K562 (cell line): Measurements from ENCODE around the gene ZNF333. TPM values are rescaled to one million over a fixed set of nuclear protein-coding genes. Genes with fewer than 3 reads are reported as not detected.

Experiments
- ARID1B ChIP-seq: fragments of 450-650 bp; IDR thresholded peaks from 2 replicates; pipeline ENCODE4 v1.6.1; 2016; ENCODE audit warnings: antibody characterized with exemption, mild to moderate bottlenecking, inconsistent platforms
- ATF3 ChIP-seq, 2 experiments: fragments of 450-650 bp in 1 of 2; sonication (generic) in 1 of 2; formaldehyde crosslinking in 1 of 2; IDR thresholded peaks in 1 of 2; conservative IDR thresholded peaks in 1 of 2; 2 replicates each; pipeline versions ENCODE4 v1.6.1 to v1.8.1; 2016 to 2023; ENCODE audit warnings: mild to moderate bottlenecking in 2 of 2, moderate library complexity in 2 of 2, inconsistent platforms in 1 of 2, missing genetic modification reagents in 1 of 2
- BACH1 ChIP-seq: fragments of 200-800 bp; sonication (Bioruptor generic); IDR thresholded peaks from 2 replicates; pipeline ENCODE4 v1.6.1; 2016; ENCODE audit warnings: missing genetic modification characterization, missing compliant biosample characterization
- BCL6 ChIP-seq: fragments of 250-450 bp; sonication (Bioruptor Pico); IDR thresholded peaks from 2 replicates; pipeline ENCODE4 v1.4.0; 2020
- CEBPG ChIP-seq, 3 experiments: fragments of 200-800 bp in 1 of 3; sonication (Bioruptor generic) in 1 of 3; sonication (generic) in 1 of 3; formaldehyde crosslinking in 1 of 3; IDR thresholded peaks in 2 of 3; conservative IDR thresholded peaks in 1 of 3; 2 replicates each; pipeline versions ENCODE4 v1.6.1 to v1.8.0; 2016 to 2022; ENCODE audit warnings: missing compliant biosample characterization in 2 of 3, missing genetic modification characterization in 2 of 3, mild to moderate bottlenecking in 1 of 3, missing genetic modification reagents in 1 of 3
- CHD2 ChIP-seq: IDR thresholded peaks from 2 replicates; pipeline ENCODE4 v1.6.1; 2011; ENCODE audit warnings: low read depth, low read length
- DLX4 ChIP-seq: fragments of 250-450 bp; sonication (Bioruptor Pico); IDR thresholded peaks from 2 replicates; pipeline ENCODE4 v1.6.1; 2021; ENCODE audit warnings: mild to moderate bottlenecking
- FOXJ2 ChIP-seq: fragments of 200-800 bp; sonication (Bioruptor generic); IDR thresholded peaks from 2 replicates; pipeline ENCODE4 v1.6.1; 2016; ENCODE audit warnings: missing genetic modification characterization, missing compliant biosample characterization
- HMBOX1 ChIP-seq: sonication (generic); IDR thresholded peaks from 2 replicates; pipeline ENCODE4 v1.6.1; 2016
- HNRNPH1 ChIP-seq: fragments of 200-400 bp; formaldehyde crosslinking; optimal IDR thresholded peaks from 2 replicates; pipeline ENCODE3; 2017; ENCODE audit warnings: low read depth, mild to moderate bottlenecking, low read length, moderate library complexity
- KDM1A ChIP-seq, 2 experiments: fragments of 450-650 bp; IDR thresholded peaks; 2 replicates each; pipeline ENCODE4 v1.6.1; 2016; ENCODE audit warnings: mild to moderate bottlenecking in 2 of 2
- MTA1 ChIP-seq: fragments of 450-650 bp; IDR thresholded peaks from 2 replicates; pipeline ENCODE4 v1.6.1; 2017; ENCODE audit warnings: borderline replicate concordance
- NFE2 ChIP-seq: IDR thresholded peaks from 2 replicates; pipeline ENCODE4 v1.6.1; 2014; ENCODE audit warnings: antibody characterized with exemption, low read depth
- PKNOX1 ChIP-seq: fragments of 450-650 bp; IDR thresholded peaks from 2 replicates; pipeline ENCODE4 v1.6.1; 2016
- POLR2H ChIP-seq: IDR thresholded peaks from 2 replicates; pipeline ENCODE4 v1.6.1; 2016; ENCODE audit warnings: missing genetic modification characterization, low read depth, mild to moderate bottlenecking, control low read depth, missing compliant biosample characterization, moderate library complexity
- RHOXF2B ChIP-seq: fragments of 250-450 bp; sonication (Bioruptor Pico); conservative IDR thresholded peaks from 2 replicates; pipeline ENCODE4 v1.5.1; 2021
- SMC3 ChIP-seq: conservative IDR thresholded peaks from 2 replicates; pipeline ENCODE4 v1.6.1; 2011; ENCODE audit warnings: low read depth, low read length, improper control_type of control experiment; ENCODE audit not compliant: insufficient read depth
- TRIM24 ChIP-seq, 2 experiments: fragments of 450-650 bp; IDR thresholded peaks; 2 replicates each; pipeline ENCODE4 v1.6.1; 2016
- ZMIZ1 ChIP-seq, 2 experiments: fragments of 150-350 bp in 1 of 2; IDR thresholded peaks; 2 replicates each; pipeline ENCODE4 v1.6.1; 2012 to 2016; ENCODE audit warnings: low read depth in 2 of 2, low read length in 2 of 2, mild to moderate bottlenecking in 1 of 2, moderate library complexity in 1 of 2
- ZNF134 ChIP-seq: fragments of 250-450 bp; sonication (Bioruptor Pico); conservative IDR thresholded peaks from 2 replicates; pipeline ENCODE4 v1.4.0; 2020
- ZNF57 ChIP-seq: fragments of 450-650 bp; formaldehyde crosslinking; IDR thresholded peaks from 2 replicates; pipeline ENCODE4 v1.4.0; 2020; ENCODE audit warnings: mild to moderate bottlenecking, moderate library complexity
- polyA plus RNA-seq, 8 experiments: library from polyadenylated mRNA; depleted of rRNA in 4 of 8; stranded (reverse) in 5 of 8; unstranded in 3 of 8; fragments of >200 nt; fragmentation: Nextera tagmentation in 2 of 8; fragmentation: Illumina TruSeq in 1 of 8; extraction: Ambion mirVana in 2 of 8; extraction: Trizol in 1 of 8; gene quantifications; 2 replicates each; pipeline versions ENCODE4 v1.2.1 to v1.2.3, GENCODE V29; 2011 to 2014; ENCODE audit warnings: inconsistent platforms in 1 of 8, missing spikeins in 1 of 8
- total RNA-seq, 7 experiments: library from RNA; depleted of rRNA in 6 of 7; stranded (reverse); fragments of >200 nt in 6 of 7; fragmentation: Illumina TruSeq in 2 of 7; extraction: Trizol in 2 of 7; gene quantifications; 2 replicates each; pipeline versions ENCODE4 v1.2.1 to v1.2.3, GENCODE V29; 2011 to 2021; ENCODE audit warnings: low replicate concordance in 1 of 7

ZNF333 gene
- total and polyA plus RNA-seq, 9 of the 15 experiments (the other 6 are each of a cell fraction or from before 2014, with no cell fraction given), result 2.8 to 10.3 (median 6.3) TPM

GRCh38 chr19:14782626-14783409, 93.0 kb downstream of the ZNF333 start (continued):
- no peak for TF ChIP-seq ZMIZ1 (IDR thresholded peaks at IDR 0.05; ENCODE audit: low read depth in 2 of 2, low read length in 2 of 2)
- TF ChIP-seq ATF3 (IDR thresholded peaks at IDR 0.05), result peak; percentile 44; the same call in 1 of the 2 replicates
- no peak for TF ChIP-seq ATF3 (CRISPR knock-in tag; conservative IDR thresholded peaks at IDR 0.05)
- TF ChIP-seq FOXJ2 (tag), result no peak
- TF ChIP-seq SMC3, result no peak
- no peak for TF ChIP-seq HMBOX1
- 0 out of 2 replicates have a peak, but pooled peaks have one; percentile 24 for TF ChIP-seq MTA1
- TF ChIP-seq PKNOX1, result peak; percentile 11; the same call in 1 of the 2 replicates
- no peak for TF ChIP-seq CEBPG (CRISPR knock-in tag; IDR thresholded peaks at IDR 0.05)
- TF ChIP-seq CEBPG (tag; conservative IDR thresholded peaks at IDR 0.05 in 1 of 2, IDR thresholded peaks at IDR 0.05 in 1 of 2), result no peak
- peak in 1 of 2 experiments; percentile 25; a peak in 1 of 4 replicates for TF ChIP-seq TRIM24 (IDR thresholded peaks at IDR 0.05)
- no peak for TF ChIP-seq HNRNPH1
- no peak for TF ChIP-seq CHD2
- no peak for TF ChIP-seq BCL6 (CRISPR knock-in tag)
- no peak for TF ChIP-seq NFE2
- no peak for TF ChIP-seq ZNF57 (CRISPR knock-in tag)
- no peak for TF ChIP-seq ZNF134 (CRISPR knock-in tag)
- no peak for TF ChIP-seq BACH1 (tag)
- TF ChIP-seq KDM1A (IDR thresholded peaks at IDR 0.05), result 0 out of 4 replicates have a peak, but pooled peaks of 1 of the 2 experiments have one; percentile 14
- no peak for TF ChIP-seq DLX4 (CRISPR knock-in tag)
- peak; percentile 36; the same call in 1 of the 2 replicates for TF ChIP-seq ARID1B
- TF ChIP-seq POLR2H (tag), result no peak
- no peak for TF ChIP-seq RHOXF2B (CRISPR knock-in tag)
